ENCODE data around the gene LAPTM4A.
"Not testable (repeated sequence)": the region's sequence is repeated elsewhere in the genome, so short reads cannot be mapped to it uniquely, and the experiment has no call there.

Gene LAPTM4A

DNA sequence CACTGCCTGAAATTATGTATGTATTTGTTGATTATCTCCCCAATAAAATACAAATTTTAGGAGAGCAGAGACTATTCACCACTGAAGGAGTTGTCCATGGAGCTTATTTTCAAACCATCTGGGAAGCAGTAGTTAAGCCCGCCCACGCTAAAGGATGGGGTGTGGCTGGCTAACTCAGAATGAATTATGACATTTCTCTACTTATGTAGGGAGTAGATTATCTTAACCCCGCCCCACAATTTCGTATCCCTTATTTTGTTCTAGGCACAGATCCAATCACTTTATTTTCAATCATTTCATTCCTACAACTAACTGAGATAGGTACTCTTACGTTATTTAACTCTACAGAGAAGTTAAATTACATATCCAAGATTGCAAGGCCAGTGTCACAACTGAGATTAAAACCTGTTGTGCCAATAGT, 1.4 kb upstream of the LAPTM4A start:
- in situ Hi-C loops (cut with MboI; ENCODE audit: low sequenced_read_pairs), result no loop called here

- in situ Hi-C loops (cut with MboI; ENCODE audit: low sequenced_read_pairs), result no loop called here
These were observed 912 bp upstream of the LAPTM4A start for GRCh38 chr2:20052229-20052851.

DNA sequence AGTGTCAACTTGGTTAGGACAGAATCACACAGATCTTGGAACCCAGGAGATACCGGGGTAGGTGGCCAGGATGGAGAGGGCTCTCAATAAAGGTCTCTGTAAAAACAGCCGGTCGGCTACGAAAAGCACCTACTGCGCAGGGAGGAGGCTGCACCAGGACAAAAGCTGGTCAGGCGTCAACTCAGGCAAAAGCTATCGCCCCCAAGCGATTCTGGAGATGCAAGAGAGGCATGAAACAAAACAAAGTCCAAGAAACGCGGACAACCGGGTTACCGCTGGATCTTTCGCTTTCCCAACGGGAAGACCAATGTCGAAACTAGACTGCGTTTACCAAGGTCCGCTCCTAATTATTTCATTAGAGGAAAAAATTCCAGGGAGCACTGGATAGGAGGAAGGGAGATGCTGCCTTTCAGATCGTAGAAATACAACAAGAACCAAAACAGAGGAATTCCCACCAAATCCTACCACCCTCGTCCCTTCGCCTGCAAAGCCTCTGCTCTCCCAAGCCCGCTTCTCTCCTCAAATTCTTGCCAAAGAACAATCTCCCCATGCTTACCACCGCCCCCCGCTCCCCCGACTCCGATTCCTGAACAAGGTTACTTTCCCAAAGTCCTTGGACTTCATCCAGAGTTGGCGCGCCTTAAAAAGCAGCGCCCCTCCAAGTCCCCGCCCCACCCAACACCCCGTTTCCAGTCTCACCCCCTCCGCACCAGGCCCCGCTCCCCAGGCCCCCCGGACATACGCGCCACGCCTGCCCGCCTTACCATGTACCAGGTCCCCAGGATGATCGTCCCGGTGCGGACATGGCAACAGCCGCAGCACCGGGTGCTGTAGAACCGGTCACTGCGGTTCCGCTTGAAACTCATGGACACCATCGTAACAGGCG, 539 bp downstream of the LAPTM4A start:
- in situ Hi-C loops (cut with MboI; ENCODE audit: low sequenced_read_pairs), result no loop called here

- in situ Hi-C loops (cut with MboI; ENCODE audit: low sequenced_read_pairs), result no loop called here
These were observed 1.3 kb downstream of the LAPTM4A start for GRCh38 chr2:20050104-20050645.

GRCh38 chr2:20049637-20050036, 1.8 kb downstream of the LAPTM4A start:
- in situ Hi-C loops (cut with MboI; ENCODE audit: low sequenced_read_pairs), result no loop called here

DNA sequence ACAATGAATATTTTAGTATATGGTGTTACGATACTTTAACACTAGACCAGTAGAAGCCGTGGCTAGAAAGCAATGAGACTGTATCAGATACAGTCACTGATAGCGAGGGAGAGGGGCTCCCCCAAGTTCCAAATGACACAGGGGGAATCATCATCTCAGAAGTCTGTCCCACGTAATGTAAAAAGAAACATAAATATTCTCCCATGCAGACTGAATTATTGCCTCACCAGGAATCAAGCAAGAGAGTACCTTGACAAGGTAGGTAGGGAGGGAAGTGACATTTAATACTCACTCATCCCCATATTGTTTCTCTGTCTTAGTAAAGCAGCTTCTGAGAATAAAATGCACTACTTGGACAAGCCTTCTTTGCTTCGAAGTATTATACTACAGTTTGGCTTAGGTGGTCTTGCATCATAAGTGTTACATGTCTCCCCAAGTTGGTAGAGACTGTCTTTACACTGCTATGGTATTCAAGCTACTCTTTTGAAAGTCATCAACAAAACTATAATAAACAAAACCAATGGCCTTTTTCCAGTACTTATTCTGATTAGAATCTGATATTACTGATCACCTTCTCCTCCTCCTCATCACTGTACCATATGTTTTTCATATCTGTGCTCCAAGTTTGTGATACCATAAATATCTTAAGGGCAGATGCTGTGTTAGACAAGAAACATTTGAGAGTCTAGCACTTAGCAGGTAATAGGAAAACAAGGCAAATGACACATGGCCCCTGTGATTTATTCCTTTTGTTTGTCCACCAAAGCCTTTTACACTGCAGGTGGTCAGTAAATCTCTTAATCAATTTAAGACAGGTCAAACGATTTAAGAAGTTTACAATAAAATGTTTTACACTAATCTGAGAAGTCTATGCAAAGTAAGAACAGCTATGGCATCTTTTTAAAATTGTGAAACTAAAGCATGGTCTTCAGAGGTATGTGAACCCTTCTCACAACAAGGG, 2.7 kb downstream of the LAPTM4A start:
- in situ Hi-C loops (cut with MboI; ENCODE audit: low sequenced_read_pairs), result no loop called here

- in situ Hi-C loops (cut with MboI; ENCODE audit: low sequenced_read_pairs), result not testable (repeated sequence)
These were observed 5.6 kb downstream of the LAPTM4A start for GRCh38 chr2:20045712-20046292.

GRCh38 chr2:20044778-20045177, 6.7 kb downstream of the LAPTM4A start:
- in situ Hi-C loops (cut with MboI; ENCODE audit: low sequenced_read_pairs), result no loop called here

DNA sequence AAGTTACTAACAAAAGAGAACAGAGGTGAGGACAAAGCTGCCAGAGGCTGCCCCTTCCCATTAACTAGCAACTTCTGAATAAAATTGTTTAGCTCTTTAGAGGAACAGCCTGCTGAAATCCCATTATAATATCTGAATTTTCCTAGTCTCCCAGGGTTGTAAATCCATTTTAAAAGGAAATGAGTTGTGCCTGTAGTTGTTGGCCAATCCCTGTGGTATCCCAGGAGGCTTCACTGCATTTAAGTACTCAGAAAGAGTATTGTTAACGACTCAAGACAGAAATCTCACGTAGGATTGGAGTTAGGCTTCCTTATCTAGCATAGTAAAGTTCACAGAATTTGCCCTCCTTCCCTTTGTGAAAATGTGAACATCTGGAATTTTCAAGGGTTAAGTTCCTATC, 8.9 kb downstream of the LAPTM4A start:
- in situ Hi-C loops (cut with MboI; ENCODE audit: low sequenced_read_pairs), result no loop called here

GRCh38 chr2:20040489-20041172, 10.8 kb downstream of the LAPTM4A start:
- in situ Hi-C loops (cut with MboI; ENCODE audit: low sequenced_read_pairs), result no loop called here

- in situ Hi-C loops (cut with MboI; ENCODE audit: low sequenced_read_pairs), result no loop called here
These were observed 13.8 kb downstream of the LAPTM4A start for GRCh38 chr2:20037660-20038059.

DNA sequence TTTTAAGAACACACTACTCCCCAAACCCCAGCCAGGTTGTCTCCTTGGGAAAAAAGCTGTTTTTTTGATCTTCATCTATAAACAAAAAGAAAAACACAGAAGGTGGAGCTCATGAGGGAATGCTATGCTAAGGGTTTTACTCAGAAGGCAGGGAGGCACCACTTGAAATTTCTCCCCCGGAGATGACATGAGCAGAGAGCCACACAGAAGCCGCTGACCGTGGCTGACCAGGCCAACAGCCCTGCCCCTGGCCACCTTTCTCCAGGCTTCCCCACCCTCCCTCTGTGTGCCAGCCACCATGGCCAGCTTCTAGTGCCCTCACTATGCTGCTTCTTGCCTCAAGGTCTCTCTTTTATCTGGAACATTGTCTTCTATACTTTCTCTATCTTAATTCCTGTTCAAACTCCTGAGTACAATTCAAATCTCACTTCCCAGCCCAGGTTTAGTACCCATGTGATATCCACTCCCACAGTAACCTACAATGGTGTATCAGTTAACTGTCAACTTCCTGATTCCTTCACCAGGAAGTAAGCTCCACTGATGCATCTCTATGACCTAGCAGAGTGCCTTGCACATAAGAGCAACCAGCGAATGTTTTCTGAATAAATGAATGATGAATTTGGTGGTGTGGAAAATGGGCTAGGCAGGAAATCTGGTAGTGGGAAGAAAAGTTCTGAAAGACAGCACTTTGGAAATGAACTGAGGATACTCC, 15.3 kb downstream of the LAPTM4A start:
- in situ Hi-C loops (cut with MboI; ENCODE audit: low sequenced_read_pairs), result no loop called here

DNA sequence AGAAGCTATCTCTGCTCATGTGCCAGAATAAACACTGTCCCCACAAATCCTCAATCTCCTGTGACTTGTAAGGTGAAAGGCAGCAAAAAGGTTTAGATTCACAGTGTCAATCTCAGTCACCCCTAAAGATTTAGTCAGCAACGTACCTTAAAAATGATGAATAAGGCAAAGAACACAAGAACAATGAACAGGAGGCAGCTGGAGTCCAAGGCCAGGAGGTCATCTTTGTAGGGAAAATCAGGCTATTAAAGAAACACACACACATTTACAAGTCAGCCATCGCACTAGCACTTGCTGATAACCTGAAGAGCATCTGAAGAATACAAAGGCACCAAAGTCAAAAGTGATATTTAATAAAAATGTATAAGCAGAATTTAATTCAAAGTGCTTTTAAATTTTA, 16.6 kb downstream of the LAPTM4A start:
- in situ Hi-C loops (cut with MboI; ENCODE audit: low sequenced_read_pairs), result no loop called here

GRCh38 chr2:20034218-20034617, 17.2 kb downstream of the LAPTM4A start:
- in situ Hi-C loops (cut with MboI; ENCODE audit: low sequenced_read_pairs), result no loop called here

DNA sequence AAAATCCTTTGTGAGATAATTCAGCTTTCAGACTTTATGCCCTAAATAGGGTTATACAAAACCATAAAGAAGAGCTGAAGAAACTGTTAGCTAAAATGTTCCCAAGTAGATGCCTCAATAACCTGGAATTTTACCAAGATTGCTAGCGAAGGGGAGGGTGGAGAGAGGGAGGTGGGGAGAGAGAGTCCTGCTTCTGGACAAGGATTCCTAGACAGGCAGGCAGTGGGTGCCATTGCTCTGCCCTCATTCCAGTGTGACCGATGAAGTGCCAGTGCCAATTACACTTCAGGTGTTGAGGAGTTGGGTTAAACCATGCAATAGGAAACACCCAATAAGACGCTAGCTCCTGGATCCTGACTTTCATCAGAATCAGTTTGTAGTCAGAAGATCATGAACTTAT, 18.1 kb downstream of the LAPTM4A start:
- in situ Hi-C loops (cut with MboI; ENCODE audit: low sequenced_read_pairs), result no loop called here

DNA sequence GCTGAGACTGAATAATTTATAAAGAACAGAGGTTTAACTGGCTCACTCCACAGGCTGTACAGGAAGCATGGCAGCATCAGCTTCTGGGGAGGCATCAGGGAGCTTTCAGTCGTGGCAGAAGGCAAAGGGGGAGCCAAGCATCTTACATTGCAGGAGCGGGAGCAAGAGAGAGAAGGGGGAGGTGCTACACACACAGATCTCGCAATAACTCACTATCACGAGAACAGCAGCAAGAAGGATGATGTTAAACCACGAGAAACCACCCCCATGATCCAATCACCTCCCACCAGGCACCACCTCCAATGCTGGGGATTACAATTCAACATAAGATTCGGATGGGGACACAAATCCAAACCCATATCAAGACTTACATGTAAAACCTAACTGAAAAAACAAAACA, 21.2 kb downstream of the LAPTM4A start:
- in situ Hi-C loops (cut with MboI; ENCODE audit: low sequenced_read_pairs), result no loop called here

DNA sequence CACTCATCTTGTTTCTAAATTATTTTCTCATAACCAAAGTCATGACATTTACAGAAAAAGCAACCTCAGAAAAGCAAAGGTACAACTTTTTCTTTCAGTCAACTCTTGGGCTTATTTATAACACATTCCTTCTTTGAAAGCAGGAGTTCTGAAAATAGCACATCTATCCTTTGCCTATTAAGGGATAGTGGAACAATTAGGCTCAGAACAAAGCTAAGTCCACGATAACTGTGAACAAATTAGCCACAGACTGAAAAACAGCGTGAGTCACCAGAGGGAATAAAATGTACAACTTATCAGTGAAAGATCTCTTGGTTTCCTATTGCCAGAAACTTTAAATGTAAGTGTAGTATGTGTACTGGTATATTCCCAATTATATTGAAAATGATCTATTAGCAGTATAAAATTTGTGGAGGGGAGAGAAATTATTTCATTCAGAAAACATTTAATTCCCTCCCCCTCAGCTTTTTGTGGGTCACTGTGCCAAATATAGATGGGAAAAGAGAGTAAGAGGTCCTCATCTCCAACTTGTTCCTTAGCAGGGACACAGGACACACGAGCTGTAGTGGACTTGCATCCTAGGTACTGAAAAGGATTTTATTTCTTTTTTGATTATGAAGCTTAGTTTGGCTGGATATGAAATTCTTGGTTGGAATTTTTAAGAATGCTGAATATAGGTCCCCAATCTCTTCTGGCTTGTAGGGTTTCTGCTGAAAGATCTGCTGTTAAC, 23.6 kb downstream of the LAPTM4A start:
- in situ Hi-C loops (cut with MboI; ENCODE audit: low sequenced_read_pairs), result no loop called here

DNA sequence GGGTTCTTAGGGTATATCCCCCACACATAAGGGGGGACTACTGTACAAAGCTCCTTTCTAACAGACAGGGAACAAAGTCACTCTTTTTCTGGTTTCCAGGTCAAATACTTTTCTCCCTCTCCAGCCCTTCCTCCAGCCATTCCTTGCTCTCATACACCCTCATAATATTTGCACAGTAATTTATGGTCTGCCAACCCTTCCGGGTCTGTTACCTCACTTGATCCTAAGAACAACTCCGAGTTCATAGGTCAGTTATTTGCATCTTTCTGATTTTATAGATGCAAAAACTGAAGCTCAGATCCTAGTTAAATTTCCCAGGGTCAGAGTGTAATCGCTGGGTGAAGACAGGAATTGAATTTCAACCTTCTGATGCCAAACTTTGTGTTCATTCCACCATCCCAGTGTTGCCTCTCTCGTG, 24.2 kb downstream of the LAPTM4A start:
- in situ Hi-C loops (cut with MboI; ENCODE audit: low sequenced_read_pairs), result no loop called here

Measured in HL-60/S4 treated with retinoic acid at 250 ng/mL for 4 days and 3 days (cell line).